HG02798 (cell line): ENCODE data around the gene PHYKPL.

Experiments used
- ATAC-seq: cut with Tn5 transposase; IDR thresholded peaks from one replicate; pipeline ENCODE4 v1.9.1; 2021; ENCODE audit warnings: mild to moderate bottlenecking; ENCODE audit not compliant: unreplicated experiment, poor library complexity

PHYKPL gene

GRCh38 chr5:178227929-178228328 is 4.7 kb downstream of the PHYKPL start:
- no peak for ATAC-seq

GRCh38 chr5:178227138-178227659 is 5.4 kb downstream of the PHYKPL start:
- ATAC-seq: no peak

DNA sequence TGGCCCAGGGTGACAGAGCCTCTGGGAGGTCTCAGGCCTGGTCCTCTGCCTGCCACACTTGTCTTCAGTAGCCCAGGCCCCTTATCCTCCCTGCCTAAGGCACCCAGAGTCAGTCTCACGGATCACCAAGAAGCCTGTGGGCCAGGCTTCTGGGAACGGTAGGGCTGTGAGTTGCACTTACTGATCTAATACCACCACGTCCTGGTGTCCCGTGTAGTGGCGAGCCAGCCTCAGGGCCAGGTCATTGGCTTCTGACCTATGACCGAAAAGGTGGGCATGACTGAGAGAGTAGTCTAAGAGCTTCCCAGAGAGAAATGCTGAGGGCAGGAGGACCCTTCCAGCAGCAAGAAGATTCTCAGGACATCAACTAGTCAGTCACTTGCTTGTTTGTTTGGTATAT is 7.4 kb downstream of the PHYKPL start:
- ATAC-seq: no peak

- ATAC-seq: no peak
Observed at GRCh38 chr5:178224403-178224802, 8.2 kb downstream of the PHYKPL start.

DNA sequence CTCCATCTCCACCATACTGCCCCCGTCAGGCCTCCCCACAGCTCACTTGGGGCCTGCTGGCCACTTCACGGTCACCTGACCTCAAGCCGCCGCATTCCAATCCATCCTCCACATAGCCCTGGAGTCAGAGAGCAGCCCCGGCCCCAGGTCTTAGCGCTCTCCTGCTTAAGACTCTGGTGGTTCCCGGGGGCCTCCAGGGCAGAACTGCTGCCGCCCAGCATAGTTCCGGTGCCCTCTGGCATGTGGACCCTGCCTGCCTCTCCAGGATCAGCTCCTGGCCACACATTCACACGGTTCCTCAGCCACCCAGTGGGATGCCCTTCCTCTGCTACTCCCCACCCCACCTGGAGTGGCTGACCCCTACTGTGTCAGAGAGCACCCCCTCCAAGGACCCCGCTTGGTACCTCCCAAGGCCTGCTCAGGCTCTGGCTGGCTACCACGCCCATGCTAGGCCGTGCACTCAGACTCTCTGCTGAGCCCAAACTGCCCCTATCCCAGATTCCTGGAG is 8.7 kb downstream of the PHYKPL start:
- no peak for ATAC-seq

- ATAC-seq: no peak
Observed at GRCh38 chr5:178223196-178223773, 9.3 kb downstream of the PHYKPL start.

- no peak for ATAC-seq
Observed at GRCh38 chr5:178222292-178222691, 10.3 kb downstream of the PHYKPL start.

- ATAC-seq: no peak
Observed at GRCh38 chr5:178221853-178222252, 10.7 kb downstream of the PHYKPL start.

GRCh38 chr5:178221282-178221681 is 11.3 kb downstream of the PHYKPL start:
- ATAC-seq: no peak

- ATAC-seq: no peak
Observed at GRCh38 chr5:178218827-178219226, 13.8 kb downstream of the PHYKPL start.

GRCh38 chr5:178218237-178218776 is 14.3 kb downstream of the PHYKPL start:
- ATAC-seq: no peak

GRCh38 chr5:178216779-178217178 is 15.8 kb downstream of the PHYKPL start:
- ATAC-seq: no peak

DNA sequence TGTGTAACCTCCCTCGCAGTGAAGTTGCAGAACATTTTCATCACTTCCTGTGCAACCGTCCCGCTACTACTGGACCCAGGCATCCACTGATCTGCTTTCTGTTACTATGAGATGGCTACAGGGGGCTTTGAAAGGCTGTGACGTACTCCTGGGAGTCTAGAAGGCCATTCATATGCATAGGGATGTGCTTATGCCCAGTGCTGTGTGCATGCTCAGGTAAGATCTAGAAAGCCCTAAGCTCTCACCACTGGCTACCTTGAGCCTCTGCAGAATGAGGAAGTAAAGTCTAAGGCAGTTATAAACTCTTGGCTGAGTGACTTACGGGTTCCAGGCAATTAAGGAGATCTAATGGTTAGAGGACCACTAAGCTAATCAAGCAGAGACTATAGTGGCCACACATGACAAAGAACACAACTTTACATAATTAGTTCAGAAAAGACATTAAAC is 16.5 kb downstream of the PHYKPL start:
- ATAC-seq: no peak

DNA sequence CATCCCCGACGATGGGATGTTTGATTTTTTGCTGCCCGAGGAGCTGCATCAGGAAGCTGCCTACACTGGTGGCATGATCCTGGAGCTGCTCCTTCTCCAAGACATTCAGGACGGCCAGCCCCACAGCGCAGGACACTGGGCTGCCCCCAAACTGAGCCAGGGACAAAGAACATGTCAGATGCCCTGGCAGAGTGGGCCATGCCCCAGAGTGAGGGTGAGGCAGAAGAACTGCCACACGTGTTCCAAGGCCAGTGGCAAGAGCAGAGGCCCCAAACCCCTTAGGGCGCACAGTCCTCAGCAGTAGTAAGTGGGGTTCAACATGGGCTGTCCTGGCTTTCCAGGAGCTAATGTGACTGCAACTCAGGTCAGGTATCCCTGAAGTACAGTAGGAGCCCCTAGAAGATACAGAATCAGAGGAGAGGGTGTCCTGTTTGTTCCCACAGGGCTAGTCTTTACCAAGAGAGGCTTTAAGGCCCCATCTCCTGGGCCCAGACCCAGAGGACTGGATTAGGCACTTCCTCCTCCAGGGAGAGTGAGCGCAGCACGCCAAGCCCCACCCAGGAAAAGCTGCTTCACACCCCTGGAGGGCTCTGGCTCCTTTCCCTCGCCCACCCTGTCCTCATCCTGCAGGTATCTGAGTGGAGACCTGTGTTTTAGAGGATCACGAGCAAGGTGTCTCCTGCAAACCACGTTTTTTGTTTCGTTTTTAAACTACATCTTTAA is 17.2 kb downstream of the PHYKPL start:
- ATAC-seq: no peak

DNA sequence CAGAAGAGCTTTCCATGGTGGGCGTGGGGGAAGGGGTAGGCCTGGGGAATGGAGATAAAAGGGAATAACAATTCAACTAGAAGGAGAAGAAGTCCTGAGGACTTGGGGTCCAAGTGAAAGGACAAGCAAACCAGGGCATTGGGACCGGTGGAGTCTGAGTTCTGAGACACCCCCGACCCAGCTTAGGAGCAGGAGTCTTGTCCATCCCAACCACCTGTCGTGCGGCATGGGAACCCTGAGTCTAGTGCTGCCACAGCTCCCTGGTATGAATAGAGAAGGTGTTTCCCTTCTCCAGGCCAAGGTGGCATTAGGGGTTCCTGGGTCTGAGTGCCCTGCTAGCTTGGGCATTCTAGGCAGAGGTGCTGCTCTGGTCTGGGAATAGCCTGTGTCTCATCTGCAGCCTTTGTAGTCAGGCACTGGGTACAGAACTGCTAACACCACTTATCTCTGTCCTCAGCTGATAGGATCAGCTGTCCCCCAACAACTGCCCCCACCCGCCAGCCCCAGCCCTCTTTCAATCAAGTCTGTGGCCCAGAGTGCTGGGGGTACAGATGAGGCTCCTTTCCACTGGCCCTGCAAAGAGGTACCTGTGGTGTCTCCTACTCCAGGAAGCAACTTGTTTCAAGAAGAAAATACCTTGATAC is 18.3 kb downstream of the PHYKPL start:
- no peak for ATAC-seq

- no peak for ATAC-seq
Observed at GRCh38 chr5:178213748-178214151, 18.9 kb downstream of the PHYKPL start.

GRCh38 chr5:178213003-178213461 is 19.6 kb downstream of the PHYKPL start:
- ATAC-seq: no peak

DNA sequence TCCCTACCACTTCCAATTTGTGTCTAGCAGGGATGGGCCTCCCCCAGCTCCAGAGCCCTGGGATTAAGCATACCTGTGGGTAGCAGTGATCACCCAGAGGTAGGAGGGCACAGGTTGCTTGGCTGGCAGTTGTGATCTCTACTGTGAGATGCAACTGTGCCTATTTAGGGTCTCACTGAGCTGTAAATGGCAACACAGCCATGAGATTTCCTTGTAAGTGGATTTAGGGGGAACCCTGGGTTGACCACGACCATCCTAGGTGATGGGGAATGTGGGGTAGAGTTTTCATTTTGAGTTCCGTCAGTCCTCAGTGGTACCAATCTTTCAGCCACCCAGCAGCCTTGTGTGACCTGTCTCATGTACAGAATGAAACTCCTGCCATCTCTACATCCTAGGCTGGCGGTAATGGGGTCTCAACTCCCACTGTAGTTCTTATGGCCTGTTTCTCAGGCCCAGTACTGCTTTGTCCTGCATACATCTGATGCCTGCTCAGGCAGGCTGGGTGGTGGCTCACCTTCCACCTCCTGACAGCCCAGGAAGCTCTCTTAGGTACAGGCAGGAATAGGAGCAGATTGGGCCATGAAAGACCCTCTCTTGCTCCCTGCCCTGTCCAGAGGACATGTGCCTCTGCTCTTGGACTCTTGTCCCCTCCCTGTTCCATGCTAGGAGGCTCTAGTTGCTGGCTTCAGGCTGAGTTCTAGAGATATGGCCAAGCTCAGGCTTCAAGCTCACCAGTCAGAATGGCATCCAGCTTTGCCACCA is 20.2 kb downstream of the PHYKPL start:
- ATAC-seq: no peak

DNA sequence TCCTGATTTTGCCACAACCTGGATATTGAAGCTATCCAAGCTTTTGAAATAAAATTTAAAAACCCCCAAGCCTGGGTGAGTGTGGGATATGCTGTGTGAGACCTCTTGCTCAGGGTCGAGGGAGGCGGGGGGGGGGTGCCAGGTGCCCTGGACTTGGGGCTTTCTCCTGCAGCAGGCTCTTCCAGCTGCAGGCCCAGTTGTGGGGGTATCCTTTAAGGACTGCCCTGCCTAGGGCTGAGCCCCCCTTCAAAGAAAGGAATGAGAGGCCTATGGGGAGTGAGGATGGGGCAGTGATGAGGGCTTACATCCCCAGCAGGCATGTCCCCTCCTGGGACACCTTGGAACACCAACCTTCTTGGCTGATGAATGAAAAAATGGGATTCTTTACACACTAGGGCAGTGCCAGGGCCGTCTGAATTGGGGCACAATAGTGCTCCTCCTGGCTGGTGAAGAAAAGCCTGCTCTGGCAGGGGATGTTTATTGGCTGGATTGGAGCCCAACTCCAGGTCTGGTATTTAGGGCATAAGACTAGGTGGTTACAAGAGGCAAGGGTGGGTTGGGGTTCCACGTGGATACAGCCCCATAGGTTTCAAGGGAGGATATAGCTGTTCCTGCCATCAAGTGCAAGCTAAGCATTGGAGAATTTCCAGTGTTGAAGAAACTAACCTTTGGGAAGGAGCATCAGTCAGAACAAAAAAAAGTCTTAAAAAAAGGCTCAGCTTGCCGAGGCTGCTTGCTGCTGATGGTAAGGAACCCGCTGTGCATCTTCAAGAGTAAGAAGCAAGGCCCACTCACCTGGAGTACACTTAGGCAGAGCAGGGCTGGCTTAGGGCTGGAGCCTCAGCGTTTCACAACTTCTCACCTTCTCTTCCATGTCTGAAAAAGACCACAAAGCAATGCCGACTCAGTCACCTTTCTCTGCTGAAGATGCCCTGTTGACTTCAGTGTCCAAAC is 21.2 kb downstream of the PHYKPL start:
- ATAC-seq: no peak
